Activated CD4-positive, alpha-beta T cell treated with anti-CD3 and anti-CD28 coated beads, Interleukin-2, amount 50 U/mL, for 48 hours (primary cell): Measurements from ENCODE around the gene JPT2.
A peak's percentile ranks its signal among the peaks of the same experiment; 100 is the strongest.
"Not testable (repeated sequence)": the region's sequence is repeated elsewhere in the genome, so short reads cannot be mapped to it uniquely, and the experiment has no call there.

Experiments
- DNase-seq, 2 experiments: peaks; one replicate each; pipeline ENCODE4 v3.0.0-alpha.2; 2020

The JPT2 gene

GRCh38 chr16:1710811-1711507 is 32.9 kb downstream of the JPT2 start:
- DNase-seq: no peak

DNA sequence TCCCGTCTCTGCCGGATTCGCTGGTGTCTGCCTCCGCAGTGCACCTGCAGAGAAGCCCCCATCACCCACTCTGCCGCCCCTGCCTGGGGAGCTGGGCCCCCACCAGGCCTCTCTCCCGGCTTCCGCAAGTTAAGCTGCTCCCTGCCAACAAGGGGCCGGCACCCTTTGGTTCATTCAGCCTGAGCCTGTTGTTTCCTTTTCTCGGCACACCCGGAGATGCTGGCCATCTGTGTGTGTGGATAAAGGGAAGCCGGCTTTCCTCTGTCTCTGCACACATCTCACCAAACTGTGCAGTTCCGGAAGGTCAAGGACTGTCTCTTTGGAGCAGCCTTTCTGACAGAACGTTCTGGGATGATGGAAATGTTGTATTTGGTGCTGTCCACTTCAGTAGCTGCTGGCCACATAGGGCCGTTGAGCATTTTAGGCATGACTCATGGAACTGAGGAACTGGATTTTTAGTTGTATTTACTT is 34.7 kb downstream of the JPT2 start:
- DNase-seq: no peak

- DNase-seq: no peak
These were observed 35.3 kb downstream of the JPT2 start for GRCh38 chr16:1713331-1713730.

DNA sequence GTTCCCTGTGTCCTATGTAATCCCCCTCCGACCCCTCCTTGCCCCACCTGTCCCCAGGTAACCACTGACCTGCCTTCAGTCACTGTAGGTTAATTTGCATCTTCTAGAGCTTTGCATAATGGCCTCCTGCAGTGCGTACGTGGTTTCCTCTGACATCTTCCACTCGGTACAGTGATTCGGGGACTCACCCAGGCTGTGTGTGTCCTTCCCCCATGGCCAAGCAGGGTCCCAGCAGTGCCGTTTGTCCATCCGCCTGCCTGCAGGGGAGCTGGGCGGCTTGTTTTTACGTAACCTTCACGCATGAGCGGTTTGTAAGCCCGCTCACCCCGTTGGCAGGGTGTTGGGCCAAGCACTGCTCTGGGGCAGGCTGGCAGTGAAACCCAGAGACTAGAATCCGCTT is 35.9 kb downstream of the JPT2 start:
- no peak for DNase-seq

- no peak for DNase-seq
These were observed 37.1 kb downstream of the JPT2 start for GRCh38 chr16:1715220-1715619.

DNA sequence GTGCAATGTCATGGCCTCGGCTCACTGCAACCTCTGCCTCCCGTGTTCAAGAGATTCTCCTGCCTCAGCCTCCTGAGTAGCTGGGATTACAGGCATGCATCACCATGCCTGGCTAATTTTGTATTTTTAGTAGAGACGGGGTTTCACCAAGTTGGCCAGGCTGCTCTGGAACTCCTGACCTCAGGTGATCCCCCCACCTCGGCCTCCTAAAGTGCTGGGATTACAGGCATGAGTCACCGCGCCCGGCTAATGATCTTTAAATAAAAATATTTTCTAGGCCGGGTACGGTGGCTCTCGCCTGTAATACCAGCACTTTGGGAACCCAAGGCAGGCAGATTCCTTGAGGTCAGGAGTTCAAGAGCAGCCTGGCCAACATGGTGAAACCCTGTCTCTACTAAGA is 40.2 kb downstream of the JPT2 start:
- not testable (repeated sequence) for DNase-seq

DNA sequence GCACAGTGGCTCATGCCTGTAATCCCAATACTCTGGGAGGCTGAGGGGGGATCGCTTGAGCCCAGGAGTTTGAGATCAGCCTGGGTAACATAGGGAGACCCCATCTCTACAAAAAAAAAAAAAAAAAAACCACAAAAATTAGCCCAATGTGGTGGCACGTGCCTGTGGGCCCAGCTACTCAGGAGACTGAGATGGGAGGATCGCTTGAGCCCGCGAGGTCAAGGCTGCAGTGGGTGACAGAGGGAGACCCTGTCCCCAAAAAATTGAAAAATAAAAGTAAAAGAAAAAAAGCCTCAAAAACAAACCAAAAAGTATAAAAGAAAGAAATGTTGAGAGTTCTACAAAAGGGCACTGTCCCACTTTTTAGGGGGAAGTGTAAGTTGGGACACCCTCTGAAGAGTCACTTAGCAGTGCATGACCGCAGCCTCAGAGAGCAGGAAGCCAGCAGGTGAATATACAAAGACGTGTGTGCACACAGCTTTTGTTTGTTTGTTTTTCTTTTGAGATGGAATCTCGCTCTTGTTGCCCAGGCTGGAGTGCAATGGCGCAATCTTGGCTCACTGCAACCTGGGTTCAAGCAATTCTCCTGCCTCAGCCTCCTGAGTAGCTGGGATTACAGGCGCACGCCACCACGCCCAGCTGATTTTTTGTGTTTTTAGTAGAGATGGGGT is 41.6 kb downstream of the JPT2 start:
- not testable (repeated sequence) for DNase-seq

- no peak for DNase-seq
These were observed 43.3 kb downstream of the JPT2 start for GRCh38 chr16:1721372-1721771.

DNA sequence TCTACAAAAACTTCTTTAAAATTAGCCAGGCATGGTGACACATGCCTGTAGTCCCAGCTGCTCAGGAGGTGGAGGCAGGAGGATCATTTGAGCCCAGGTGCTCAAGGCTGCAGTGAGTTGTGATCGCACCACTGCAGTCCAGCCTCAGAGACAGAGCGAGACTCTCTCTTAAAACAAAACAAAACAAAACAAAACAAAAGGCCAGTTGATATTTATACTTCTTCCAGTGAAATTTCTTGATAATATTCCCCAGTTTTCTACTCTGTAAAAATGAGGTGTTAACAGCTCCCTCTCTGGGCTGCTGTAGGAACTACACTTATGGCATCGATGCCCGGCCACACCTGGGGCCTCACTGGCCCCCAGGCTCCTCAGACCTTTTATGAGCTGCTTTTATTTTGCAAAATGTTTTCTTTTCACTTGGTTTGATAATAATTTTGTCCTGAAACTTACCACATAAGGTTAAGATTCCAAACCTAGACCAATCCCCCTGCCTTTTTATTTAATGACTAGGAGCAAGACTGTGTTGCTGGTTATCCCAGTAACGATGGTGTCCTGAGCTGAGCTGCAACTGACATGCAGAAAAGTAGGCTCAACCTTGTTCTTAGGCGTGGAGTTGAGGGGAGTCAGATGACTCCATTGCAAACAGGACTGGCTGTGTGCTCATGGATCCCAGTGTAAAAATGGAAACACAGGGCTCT is 45.5 kb downstream of the JPT2 start:
- DNase-seq: peak; percentile 42 to 61

DNA sequence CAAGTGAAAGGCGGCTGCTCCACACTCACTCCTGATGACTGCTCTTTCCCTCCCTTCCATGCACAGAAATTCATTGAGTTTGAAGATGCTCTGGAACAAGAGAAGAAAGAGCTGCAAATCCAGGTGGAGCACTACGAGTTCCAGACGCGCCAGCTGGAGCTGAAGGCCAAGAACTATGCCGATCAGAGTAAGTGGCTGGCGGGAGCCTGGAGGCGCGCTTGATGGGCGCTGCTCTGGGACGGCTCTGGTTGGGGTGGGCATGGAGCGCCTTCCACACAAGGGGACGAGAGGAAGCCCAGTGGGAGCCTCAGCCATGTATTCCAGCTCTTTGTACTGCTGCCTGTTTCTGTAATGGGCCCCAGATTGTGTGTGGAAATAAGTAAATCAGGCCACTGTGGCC is 46.4 kb downstream of the JPT2 start:
- no peak for DNase-seq

DNA sequence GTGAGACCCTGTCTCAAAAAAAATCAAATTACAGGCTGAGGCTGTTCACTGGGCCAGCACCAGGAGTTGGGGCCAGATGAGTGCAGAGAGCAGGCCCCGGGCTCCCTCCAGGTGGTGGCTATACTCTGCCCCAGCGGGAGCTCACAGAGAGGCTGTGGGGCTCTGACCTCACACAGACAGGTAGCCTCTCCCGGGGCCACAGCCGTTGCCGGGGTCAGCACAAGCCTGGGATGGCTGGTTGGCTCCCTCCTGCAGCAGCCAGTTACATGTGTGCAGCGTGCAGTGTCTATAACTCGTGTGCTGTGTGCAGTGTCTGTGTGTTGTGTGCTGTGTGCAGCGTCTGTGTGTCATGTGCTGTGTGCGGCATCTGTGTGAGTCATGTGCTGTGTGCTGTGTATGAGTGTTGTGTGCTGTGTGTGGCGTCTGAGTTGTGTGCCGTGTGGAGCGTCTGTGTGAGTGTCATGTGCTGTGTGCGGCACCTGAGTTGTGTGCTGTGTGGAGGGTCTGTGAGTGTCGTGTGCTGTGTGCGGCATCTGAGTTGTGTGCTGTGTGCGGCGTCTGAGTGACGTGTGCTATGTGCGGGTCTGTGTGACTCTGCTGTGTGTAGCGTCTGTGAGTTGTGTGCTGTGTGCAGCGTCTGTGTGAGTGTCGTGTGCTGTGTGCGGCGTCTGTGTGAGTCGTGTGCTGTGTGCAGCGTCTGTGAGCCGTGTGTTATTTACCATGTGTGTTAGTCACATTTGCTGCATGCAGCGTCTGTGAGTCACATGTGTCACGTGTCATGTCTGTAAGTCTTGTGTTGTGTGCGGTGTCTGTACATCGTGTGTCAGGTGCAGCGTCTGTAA is 48.8 kb downstream of the JPT2 start:
- no peak for DNase-seq

DNA sequence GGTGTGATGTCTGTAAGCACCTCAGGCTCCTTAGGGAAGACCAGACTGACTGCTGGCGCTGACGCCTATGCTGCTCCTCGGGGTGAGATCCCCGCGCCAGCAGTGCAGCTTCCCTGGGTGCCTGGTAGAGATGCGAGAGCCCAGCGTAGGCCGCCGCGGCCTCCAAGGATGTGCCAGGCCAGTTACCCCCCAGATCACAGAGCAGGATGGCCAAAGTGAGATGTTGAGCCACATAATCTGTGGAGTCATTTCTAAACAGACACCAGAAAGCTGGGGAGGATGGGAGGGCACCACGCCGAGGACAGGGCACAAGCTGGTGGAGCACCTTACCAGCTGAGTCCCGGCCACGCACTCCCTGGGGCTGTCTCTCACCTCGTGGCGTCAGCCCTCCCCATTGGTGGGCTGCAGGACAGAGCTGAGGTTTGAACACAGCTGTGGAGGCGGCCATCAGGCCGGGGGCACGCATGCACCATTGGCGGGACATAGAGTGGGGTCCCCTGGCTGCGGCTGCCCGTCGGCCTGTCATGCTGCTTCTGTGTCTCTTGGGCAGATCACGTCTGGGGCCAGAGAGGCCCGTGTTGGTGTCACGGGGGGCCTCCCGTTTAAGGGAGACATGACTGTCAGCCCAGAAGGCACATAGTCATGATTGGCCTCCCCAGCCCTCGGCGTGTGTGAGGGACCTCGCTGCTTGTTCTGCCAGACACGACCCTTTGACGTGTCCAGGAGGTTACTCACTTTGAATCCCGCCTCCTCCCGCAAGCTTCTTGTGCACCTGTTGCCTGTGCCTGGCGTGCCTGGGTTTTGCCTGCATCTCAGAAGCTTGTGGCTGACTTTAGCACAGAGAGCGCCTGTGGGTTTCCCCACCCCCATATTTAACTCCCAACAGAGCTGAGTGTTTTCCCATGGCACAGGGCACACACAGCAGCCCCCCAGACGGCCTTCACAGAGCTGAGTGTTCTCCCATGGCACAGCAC is 49.9 kb downstream of the JPT2 start:
- DNase-seq: no peak

- no peak for DNase-seq
These were observed 50.9 kb downstream of the JPT2 start for GRCh38 chr16:1729026-1729425.

DNA sequence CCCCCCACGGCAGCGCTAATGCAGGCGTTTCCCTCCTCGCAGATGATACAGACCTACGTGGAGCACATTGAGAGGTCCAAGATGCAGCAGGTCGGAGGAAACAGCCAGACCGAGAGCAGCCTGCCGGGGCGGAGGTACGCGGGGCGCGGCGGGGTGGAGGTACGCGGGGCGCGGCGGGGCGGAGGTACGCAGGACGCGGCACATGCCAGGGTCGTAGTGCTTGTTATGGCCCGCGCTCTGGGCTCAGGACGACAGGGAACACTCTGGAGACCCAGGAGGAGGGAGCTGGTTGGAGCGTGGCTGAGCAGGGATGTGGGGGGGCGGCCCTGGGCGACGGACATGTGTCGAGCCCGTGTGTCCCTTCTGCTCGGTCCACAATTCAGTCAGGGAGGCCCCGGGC is 51.4 kb downstream of the JPT2 start:
- DNase-seq: no peak

DNA sequence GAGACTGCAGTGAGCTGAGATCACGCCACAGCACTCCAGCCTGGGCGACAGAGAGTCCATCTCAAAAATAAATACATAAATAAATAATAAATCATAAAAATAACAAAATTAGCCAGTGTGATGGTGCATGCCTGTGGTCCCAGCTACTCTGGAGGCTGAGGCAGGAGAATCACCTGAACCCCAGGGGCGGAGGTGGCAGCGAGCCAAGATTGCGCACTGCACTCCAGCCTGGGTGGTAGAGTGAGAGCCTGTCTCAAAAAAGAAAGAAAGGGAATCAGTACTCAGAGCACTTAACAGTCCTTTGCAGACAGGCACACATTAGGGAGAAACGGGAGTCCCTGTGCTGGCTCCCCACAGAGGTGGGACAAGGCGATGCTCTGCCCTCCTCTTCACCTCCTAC is 53.0 kb downstream of the JPT2 start:
- DNase-seq: no peak

- no peak for DNase-seq
These were observed 53.5 kb downstream of the JPT2 start for GRCh38 chr16:1731603-1732002.

DNA sequence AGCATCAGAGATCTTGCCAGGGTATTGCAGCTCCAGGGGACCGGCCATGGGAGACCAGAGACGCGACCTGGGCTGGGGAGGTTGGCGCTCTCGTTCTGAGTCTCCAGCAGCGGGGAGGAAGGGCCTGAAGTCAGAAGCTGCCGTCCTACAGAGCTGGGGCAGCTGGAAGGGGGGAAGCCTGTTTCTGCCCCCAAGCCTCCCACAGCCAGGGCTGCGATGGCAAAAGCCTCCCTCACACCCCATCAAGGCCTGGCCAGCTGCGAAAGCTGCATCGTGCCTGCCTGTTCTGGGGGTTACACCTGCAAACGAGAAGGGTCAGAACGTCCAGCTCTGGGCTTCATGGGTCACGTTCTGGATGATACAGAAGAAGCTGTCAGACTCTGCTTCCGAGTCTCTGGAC is 54.0 kb downstream of the JPT2 start:
- no peak for DNase-seq

DNA sequence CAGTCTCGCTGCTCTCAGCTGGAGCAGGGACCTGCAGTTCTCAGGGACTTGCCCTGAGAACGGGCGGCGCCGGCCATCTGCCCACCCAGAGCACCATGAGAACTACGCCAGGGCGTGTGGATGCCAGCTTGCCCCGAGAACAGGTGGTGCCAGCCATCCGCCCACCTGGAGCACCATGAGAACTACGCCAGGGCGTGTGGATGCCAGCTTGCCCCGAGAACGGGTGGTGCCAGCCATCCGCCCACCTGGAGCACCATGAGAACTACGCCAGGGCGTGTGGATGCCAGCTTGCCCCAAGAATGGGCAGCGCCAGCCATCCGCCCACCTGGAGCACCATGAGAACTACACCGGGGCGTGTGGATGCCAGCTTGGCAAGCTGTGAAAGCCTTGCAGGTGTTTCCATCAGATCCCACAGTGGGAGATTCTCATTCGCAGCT is 54.5 kb downstream of the JPT2 start:
- DNase-seq: not testable (repeated sequence)

- DNase-seq: no peak
These were observed 56.0 kb downstream of the JPT2 start for GRCh38 chr16:1734123-1734522.

DNA sequence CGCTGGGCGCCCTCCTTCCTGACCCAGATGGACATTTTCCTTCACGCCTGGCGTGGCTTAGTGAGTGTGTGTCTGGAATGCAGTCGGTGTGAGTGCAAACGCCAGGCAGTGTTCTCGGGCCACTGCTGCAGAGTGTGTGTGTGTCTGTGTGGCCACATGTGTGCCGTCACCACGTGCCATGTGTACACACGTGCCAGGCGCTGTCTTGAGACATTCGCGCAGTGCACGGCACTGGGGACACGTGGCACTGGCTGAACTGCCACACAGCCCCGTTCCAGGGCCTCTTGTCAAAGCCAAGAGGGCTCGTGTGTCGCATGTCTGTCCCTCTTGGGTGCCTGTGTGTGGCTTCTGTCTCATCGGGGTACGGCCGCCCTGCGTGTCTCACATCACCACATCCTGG is 56.7 kb downstream of the JPT2 start:
- DNase-seq: no peak

DNA sequence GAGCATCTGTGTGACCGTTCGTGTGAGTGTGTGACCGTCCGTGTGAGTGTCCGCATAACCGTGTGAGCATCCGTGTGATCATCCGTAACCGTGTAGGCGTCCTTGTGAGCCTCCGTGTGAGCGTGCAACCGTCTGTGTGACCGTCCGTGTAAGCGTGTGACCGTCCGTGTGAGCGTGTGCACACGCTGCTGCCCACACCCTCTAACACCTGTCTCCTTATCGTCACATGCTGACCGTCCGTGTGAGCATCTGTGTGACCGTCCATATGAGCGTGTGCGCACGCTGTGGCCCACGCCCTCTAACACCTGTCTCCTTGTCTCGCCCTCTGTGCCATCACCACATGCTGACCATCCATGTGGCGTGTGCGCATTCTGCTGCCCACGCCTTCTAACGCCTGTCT is 62.2 kb downstream of the JPT2 start:
- no peak for DNase-seq
